A673 (cell line): Measurements from ENCODE around the gene SEPTIN10. TPM values are rescaled to one million over a fixed set of nuclear protein-coding genes. Genes with fewer than 3 reads are reported as not detected.

Source experiments
- BruUV-seq: library from RNA; stranded (reverse); fragments of 400-500 nt; replicated peaks from 2 replicates; lab custom pipeline; 2021; lab: Mats Ljungman, UMichigan
- CTCF ChIA-PET: fragments of 300-600 bp; sonication (Branson Sonifier 250); formaldehyde crosslinking; loops from one replicate; lab custom pipeline; 2022; ENCODE audit warnings: antibody characterized with exemption; lab: Charles Lee
- POLR2A ChIA-PET: fragments of 300-600 bp; sonication (Branson Sonifier 250); formaldehyde crosslinking; loops from one replicate; lab custom pipeline; 2022; ENCODE audit warnings: antibody characterized with exemption; ENCODE audit not compliant: low non-redundant PET; lab: Charles Lee
- DNase-seq: peaks from one replicate; pipeline ENCODE4 v3.0.0-alpha.2; 2015; ENCODE audit warnings: low spot score
- H3K27ac ChIP-seq: fragments of 200-600 bp; sonication (generic); 2 replicates; pipeline ENCODE4 v1.5.1; 2016; ENCODE audit warnings: mixed run types, low read depth, mild to moderate bottlenecking, mixed read lengths, antibody characterized with exemption, low read length; ENCODE audit not compliant: poor library complexity, severe bottlenecking
- H3K27me3 ChIP-seq: fragments of 200-600 bp; sonication (generic); replicated peaks from 2 replicates; pipeline ENCODE4 v1.6.1; 2017; ENCODE audit warnings: mixed run types, low read depth, mild to moderate bottlenecking, mixed read lengths, antibody characterized with exemption, low read length; ENCODE audit not compliant: insufficient read depth, poor library complexity
- H3K36me3 ChIP-seq: fragments of 200-600 bp; sonication (generic); 2 replicates; pipeline ENCODE4 v1.6.1; 2016; ENCODE audit warnings: mixed run types, mild to moderate bottlenecking, mixed read lengths, antibody characterized with exemption, low read length; ENCODE audit not compliant: insufficient read depth, poor library complexity, severe bottlenecking
- H3K4me1 ChIP-seq: fragments of 200-600 bp; sonication (generic); 2 replicates; pipeline ENCODE4 v1.6.1; 2017; ENCODE audit warnings: mixed run types, mild to moderate bottlenecking, mixed read lengths, antibody characterized with exemption, low read length; ENCODE audit not compliant: insufficient read depth, poor library complexity, severe bottlenecking
- H3K4me3 ChIP-seq: fragments of 200-600 bp; sonication (generic); 2 replicates; pipeline ENCODE4 v1.5.1; 2016; ENCODE audit warnings: low read depth, mixed run types, mild to moderate bottlenecking, mixed read lengths, low read length; ENCODE audit not compliant: poor library complexity, severe bottlenecking
- H3K9me3 ChIP-seq: fragments of 200-600 bp; sonication (generic); 2 replicates; pipeline ENCODE4 v1.6.1; 2016; ENCODE audit warnings: mixed run types, low read depth, mild to moderate bottlenecking, mixed read lengths, antibody characterized with exemption, low read length; ENCODE audit not compliant: poor library complexity, severe bottlenecking
- CTCF ChIP-seq: fragments of 300-800, 200-600 bp; sonication (generic); conservative IDR thresholded peaks from 2 replicates; pipeline ENCODE4 v1.5.1; 2017; ENCODE audit warnings: low read depth, mild to moderate bottlenecking, antibody characterized with exemption, low read length, moderate library complexity, mixed read lengths
- EZH2 ChIP-seq: fragments of 200-600 bp; sonication (generic); IDR thresholded peaks from 2 replicates; pipeline ENCODE4 v1.6.1; 2017; ENCODE audit warnings: borderline replicate concordance, low read depth, mild to moderate bottlenecking, mixed read lengths, antibody characterized with exemption, low read length; ENCODE audit not compliant: poor library complexity, severe bottlenecking
- intact Hi-C: fragments of 100-400 bp; cut with micrococcal nuclease; formaldehyde crosslinking; loops from one replicate; pipeline ENCODE4 v1.10.0; 2022; ENCODE audit not compliant: unreplicated experiment
- total RNA-seq: library from RNA; stranded (reverse); gene quantifications from 2 replicates; pipeline ENCODE4 v1.2.3, GENCODE V29; 2021

The SEPTIN10 gene
- total RNA-seq, 1 experiment from 2014 or later, result 118 TPM

- intact Hi-C loops, result loop anchor here (5.0 to 10.0 kb wide), 2 partner anchors 586 to 658 kb away; no protein-coding TSS in a partner anchor
Observed at GRCh38 chr2:109513230-109513629, 100.5 kb downstream of the SEPTIN10 start.

GRCh38 chr2:109512076-109512475 lies 101.7 kb downstream of the SEPTIN10 start:
- intact Hi-C loops, result loop anchor here (5.0 to 10.0 kb wide), 2 partner anchors 585 to 657 kb away; no protein-coding TSS in a partner anchor
- no peaks in the 10 kb centered on the region for H3K9me3 ChIP-seq
- no peak for DNase-seq
- H3K4me1 ChIP-seq, result no peaks in the 10 kb centered on the region
- TF ChIP-seq CTCF (no peak), EZH2 (no peak)
- CTCF ChIA-PET, result no interaction called here
- no peak overlapping the region for H3K27ac ChIP-seq
- POLR2A ChIA-PET, result no interaction called here
- no peak overlapping the region for H3K4me3 ChIP-seq
- no TSS peak for BruUV-seq
- no peaks in the 10 kb centered on the region for H3K27me3 ChIP-seq
- H3K36me3 ChIP-seq, result no peaks in the 10 kb centered on the region

More at GRCh38 chr2:109513230-109513629, 100.5 kb downstream of the SEPTIN10 start:
- no peak for DNase-seq
- Histone ChIP-seq H3K36me3 (no peaks in the 10 kb centered on the region), H3K9me3 (no peaks in the 10 kb centered on the region), H3K27me3 (no peaks in the 10 kb centered on the region), H3K4me1 (no peaks in the 10 kb centered on the region), H3K4me3 (no peak overlapping the region), H3K27ac (no peak overlapping the region)
- TF ChIP-seq CTCF (no peak), EZH2 (no peak)
- CTCF ChIA-PET, result no interaction called here
- no TSS peak for BruUV-seq
- POLR2A ChIA-PET, result no interaction called here

GRCh38 chr2:109511168-109511567 lies 102.6 kb downstream of the SEPTIN10 start:
- no peak for TF ChIP-seq CTCF
- TF ChIP-seq EZH2, result no peak
- no peaks in the 10 kb centered on the region for H3K27me3 ChIP-seq
- intact Hi-C loops, result loop anchor here (5.0 to 10.0 kb wide), 2 partner anchors 584 to 656 kb away; no protein-coding TSS in a partner anchor
- H3K9me3 ChIP-seq, result no peaks in the 10 kb centered on the region
- ChIA-PET CTCF (interaction anchor here (0.6 to 1.6 kb wide), 3 partner anchors 15 to 383 kb away, joined by 4 to 13 read pairs (median 4); partner anchors contain the start of gene SH3RF3), POLR2A (no interaction called here)
- no peak for DNase-seq
- H3K27ac ChIP-seq, result no peak overlapping the region
- no peaks in the 10 kb centered on the region for H3K36me3 ChIP-seq
- no TSS peak for BruUV-seq
- no peak overlapping the region for H3K4me3 ChIP-seq
- H3K4me1 ChIP-seq, result no peaks in the 10 kb centered on the region
